ENCODE measurements around the gene SMAD7. TPM values are rescaled to one million over a fixed set of nuclear protein-coding genes. Genes with fewer than 3 reads are reported as not detected.

Gene SMAD7
- total RNA-seq, 4 donors from 2014 or later = 33.6 to 78.4 (median 47.2) TPM

- DNase-seq (ENCODE audit: low spot score) (no peak), ATAC-seq (ENCODE audit: low FRiP score) (no peak)
- TF ChIP-seq CTCF (IDR thresholded peaks at IDR 0.05) = no peak
Measured at GRCh38 chr18:48923746-48924629, 26.8 kb downstream of the SMAD7 start.

- ATAC-seq (ENCODE audit: low FRiP score) = peak; percentile 58
- TF ChIP-seq CTCF (IDR thresholded peaks at IDR 0.05) = no peak
- no peak for DNase-seq (ENCODE audit: low spot score)
Measured at GRCh38 chr18:48922801-48923730, 27.7 kb downstream of the SMAD7 start.

- ATAC-seq (ENCODE audit: low FRiP score) = no peak
- TF ChIP-seq CTCF (IDR thresholded peaks at IDR 0.05) = no peak
- no peak for DNase-seq (ENCODE audit: low spot score)
Measured at GRCh38 chr18:48922226-48922800, 28.5 kb downstream of the SMAD7 start.

GRCh38 chr18:48921305-48922225 lies 29.2 kb downstream of the SMAD7 start:
- DNase-seq (ENCODE audit: low spot score) = no peak
- TF ChIP-seq CTCF (IDR thresholded peaks at IDR 0.05) = no peak
- no peak for ATAC-seq (ENCODE audit: low FRiP score)

GRCh38 chr18:48920408-48921038 lies 30.2 kb downstream of the SMAD7 start:
- no peak for DNase-seq (ENCODE audit: low spot score)
- no peak for ATAC-seq (ENCODE audit: low FRiP score)
- TF ChIP-seq CTCF (IDR thresholded peaks at IDR 0.05) = no peak

GRCh38 chr18:48919547-48919946 lies 31.2 kb downstream of the SMAD7 start:
- TF ChIP-seq CTCF (IDR thresholded peaks at IDR 0.05) = no peak
- DNase-seq (ENCODE audit: low spot score) (no peak), ATAC-seq (ENCODE audit: low FRiP score) (no peak)
